ENCODE measurements around the gene ZNF358.

ZNF358 gene

GRCh38 chr19:7489609-7490044, 26.3 kb upstream of the ZNF358 start:
- DNase-seq = no peak

GRCh38 chr19:7492142-7492541, 23.8 kb upstream of the ZNF358 start:
- peak; percentile 28 for DNase-seq

- DNase-seq = no peak
These were observed 23.3 kb upstream of the ZNF358 start for GRCh38 chr19:7492558-7492957.

GRCh38 chr19:7494416-7495098, 21.3 kb upstream of the ZNF358 start:
- no peak for DNase-seq

GRCh38 chr19:7497292-7497691, 18.6 kb upstream of the ZNF358 start:
- peak; percentile 10 for DNase-seq

GRCh38 chr19:7500811-7501450, 15.0 kb upstream of the ZNF358 start:
- DNase-seq = no peak

- no peak for DNase-seq
These were observed 13.4 kb upstream of the ZNF358 start for GRCh38 chr19:7502552-7502951.

GRCh38 chr19:7504684-7505083, 11.2 kb upstream of the ZNF358 start:
- no peak for DNase-seq

GRCh38 chr19:7505288-7505681, 10.6 kb upstream of the ZNF358 start:
- DNase-seq = no peak

GRCh38 chr19:7505682-7506384, 10.1 kb upstream of the ZNF358 start:
- peak; percentile 70 for DNase-seq

GRCh38 chr19:7506385-7507328, 9.2 kb upstream of the ZNF358 start:
- peak; percentile 90 for DNase-seq

- peak; percentile 82 for DNase-seq
These were observed 8.0 kb upstream of the ZNF358 start for GRCh38 chr19:7507884-7508283.

- peak; percentile 18 for DNase-seq
These were observed 6.3 kb upstream of the ZNF358 start for GRCh38 chr19:7509625-7510024.

GRCh38 chr19:7512400-7512851, 3.5 kb upstream of the ZNF358 start:
- no peak for DNase-seq

GRCh38 chr19:7513809-7514642, 1.9 kb upstream of the ZNF358 start:
- no peak for DNase-seq

- DNase-seq = no peak
These were observed 726 bp upstream of the ZNF358 start for GRCh38 chr19:7515110-7515644.

GRCh38 chr19:7516333-7516732, 430 bp downstream of the ZNF358 start:
- no peak for DNase-seq

- DNase-seq = no peak
These were observed 975 bp downstream of the ZNF358 start for GRCh38 chr19:7516878-7517277.

- no peak for DNase-seq
These were observed 3.6 kb downstream of the ZNF358 start for GRCh38 chr19:7519361-7520130.

GRCh38 chr19:7520131-7521051, 4.5 kb downstream of the ZNF358 start:
- no peak for DNase-seq

Measured in OCI-M1 (cell line).